Cardiac fibroblast (primary cell): Measurements from ENCODE around the gene SMC2.

Source experiments
- DNase-seq, 2 donors: peaks; one replicate each; pipeline versions ENCODE4 v3.0.0 to v3.0.0-alpha.2; 2010; ENCODE audit warnings: low read depth in 2 of 2
- H3K4me3 ChIP-seq, 2 donors: replicated peaks in 1 of 2; 1 replicate in 1 of 2; 2 replicates in 1 of 2; pipeline ENCODE4 v1.5.1; 2011; ENCODE audit warnings: low read depth in 2 of 2, low read length in 2 of 2, mild to moderate bottlenecking in 2 of 2, moderate library complexity in 1 of 2
- TF ChIP-seq, protein P1 (sequence below): IDR thresholded peaks from one replicate; pipeline ENCODE4 v1.5.1; 2011; ENCODE audit warnings: low read depth, mild to moderate bottlenecking, low read length, inconsistent platforms

SMC2 gene

DNA sequence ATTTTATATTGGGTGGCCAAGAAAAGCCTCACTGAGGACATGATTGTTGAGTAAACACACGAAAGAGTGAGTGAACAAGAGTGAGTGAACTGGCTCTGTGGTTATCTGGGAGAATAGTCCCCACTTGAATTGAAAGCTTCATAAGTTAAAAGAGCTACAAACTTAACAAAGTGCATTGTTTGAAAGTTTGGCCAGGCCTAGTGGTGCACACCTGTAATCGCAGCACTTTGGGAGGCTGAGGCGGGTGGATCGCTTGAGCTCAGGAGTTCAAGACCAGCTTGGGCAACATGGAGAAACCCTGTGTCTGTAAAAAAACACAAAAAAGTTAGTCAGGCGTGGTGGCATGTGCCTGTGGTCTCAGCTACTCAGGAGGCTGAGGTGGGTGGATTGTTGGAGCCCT, 26.9 kb downstream of the SMC2 start:
- no peak for DNase-seq
- H3K4me3 ChIP-seq: no peak overlapping the region
- TF ChIP-seq, protein P1, sequence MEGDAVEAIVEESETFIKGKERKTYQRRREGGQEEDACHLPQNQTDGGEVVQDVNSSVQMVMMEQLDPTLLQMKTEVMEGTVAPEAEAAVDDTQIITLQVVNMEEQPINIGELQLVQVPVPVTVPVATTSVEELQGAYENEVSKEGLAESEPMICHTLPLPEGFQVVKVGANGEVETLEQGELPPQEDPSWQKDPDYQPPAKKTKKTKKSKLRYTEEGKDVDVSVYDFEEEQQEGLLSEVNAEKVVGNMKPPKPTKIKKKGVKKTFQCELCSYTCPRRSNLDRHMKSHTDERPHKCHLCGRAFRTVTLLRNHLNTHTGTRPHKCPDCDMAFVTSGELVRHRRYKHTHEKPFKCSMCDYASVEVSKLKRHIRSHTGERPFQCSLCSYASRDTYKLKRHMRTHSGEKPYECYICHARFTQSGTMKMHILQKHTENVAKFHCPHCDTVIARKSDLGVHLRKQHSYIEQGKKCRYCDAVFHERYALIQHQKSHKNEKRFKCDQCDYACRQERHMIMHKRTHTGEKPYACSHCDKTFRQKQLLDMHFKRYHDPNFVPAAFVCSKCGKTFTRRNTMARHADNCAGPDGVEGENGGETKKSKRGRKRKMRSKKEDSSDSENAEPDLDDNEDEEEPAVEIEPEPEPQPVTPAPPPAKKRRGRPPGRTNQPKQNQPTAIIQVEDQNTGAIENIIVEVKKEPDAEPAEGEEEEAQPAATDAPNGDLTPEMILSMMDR: no peak

DNA sequence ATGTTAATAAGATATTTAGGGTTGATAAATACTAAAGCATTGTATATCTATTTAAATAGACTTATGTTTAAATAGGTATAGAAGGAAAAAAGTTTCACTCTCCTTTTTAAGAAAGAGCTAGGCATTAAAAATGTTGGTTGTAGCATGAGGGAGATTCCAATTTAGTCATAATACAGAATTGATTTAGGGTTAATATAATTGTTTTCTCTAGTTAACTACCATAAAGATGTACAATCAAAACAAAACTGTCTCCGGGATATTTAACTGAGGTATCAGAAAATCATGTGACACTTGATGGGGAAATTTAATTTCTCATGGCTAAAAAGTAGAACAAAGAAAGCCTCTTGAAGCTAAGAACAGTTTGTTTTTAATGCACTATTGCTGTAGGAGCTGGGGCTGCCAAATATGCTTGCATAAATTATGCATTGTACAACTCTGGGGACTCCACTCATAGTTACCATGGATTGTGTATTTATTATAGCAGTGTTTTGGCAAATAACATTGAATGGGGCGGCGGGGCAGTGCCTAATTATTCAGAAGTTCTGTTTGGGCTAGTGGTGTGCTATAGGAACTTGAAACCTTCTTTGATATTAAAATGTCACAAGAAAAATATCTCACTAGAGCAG, 44.2 kb downstream of the SMC2 start:
- TF ChIP-seq, protein P1: no peak
- no peak for DNase-seq
- H3K4me3 ChIP-seq: no peak overlapping the region

DNA sequence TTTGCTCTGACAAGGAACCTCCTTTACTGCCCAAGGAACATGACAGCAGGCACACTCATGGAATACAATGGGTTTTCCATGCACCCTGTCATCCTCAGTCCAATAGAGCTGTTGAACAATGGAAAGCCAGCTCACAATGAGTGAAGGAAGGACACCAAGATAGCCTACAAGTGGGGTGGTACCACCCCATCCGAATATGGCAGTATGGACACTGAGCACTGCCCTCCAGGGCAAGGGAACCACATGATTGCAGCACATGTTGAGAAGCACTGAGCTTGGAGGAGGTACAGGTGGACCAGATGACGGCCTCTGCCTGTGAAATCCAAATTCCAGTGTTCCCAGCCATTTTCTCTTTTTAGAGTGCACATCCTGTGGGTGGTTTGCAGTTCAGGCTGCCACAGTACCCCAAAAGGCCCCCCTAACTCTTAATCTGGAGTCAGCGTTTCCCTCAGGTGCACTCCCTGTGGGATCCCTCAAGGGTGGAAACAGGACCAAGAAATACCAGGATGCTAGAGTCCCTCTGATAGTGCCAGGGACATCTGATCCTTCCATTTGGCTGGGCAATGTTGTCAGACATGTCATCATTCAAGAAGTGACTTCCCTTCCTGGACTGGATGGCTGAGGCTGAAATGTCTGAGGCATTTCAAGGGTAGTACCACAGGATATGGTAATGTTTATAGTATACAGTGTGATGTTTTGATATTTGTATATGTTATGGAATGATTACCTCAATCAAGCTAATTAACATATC, 48.9 kb downstream of the SMC2 start:
- TF ChIP-seq, protein P1: no peak
- DNase-seq: no peak
- H3K4me3 ChIP-seq: no peak overlapping the region

DNA sequence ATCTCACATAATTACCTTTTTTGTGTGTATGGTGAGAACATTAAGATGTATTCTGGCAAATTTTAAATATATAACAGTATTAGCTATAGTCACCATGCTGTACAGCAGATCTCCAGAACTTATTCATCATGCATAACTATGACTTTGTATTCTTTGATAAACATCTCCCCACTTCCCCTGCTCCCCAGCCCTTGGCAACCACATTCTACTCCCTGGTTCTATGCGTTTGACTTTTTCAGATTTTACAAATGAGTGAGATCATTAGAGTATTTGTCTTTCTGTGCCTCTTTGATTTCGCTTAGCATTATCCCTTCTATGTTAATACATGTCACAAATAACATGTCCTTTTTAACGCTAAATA, 49.4 kb downstream of the SMC2 start:
- TF ChIP-seq, protein P1: no peak
- DNase-seq: no peak
- H3K4me3 ChIP-seq: no peak overlapping the region

DNA sequence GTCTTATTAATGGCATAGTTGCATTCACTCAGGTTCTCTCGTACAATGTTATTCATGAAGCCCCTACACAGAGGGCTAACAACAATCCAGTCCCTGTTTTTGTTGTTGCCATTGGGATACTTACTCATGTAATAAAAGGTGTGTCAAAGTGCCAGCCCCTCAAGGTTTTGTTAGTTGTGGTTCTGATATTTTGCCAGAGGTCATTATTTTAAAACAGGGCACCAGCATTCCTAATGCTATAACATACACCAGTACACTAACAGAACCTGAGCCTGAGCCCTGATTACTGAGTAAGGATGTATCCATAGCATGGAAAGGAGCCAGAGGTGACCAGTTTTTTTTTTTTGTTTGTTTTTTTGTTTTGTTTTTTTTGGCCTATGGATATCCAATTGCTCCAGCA, 50.2 kb downstream of the SMC2 start:
- no peak overlapping the region for H3K4me3 ChIP-seq
- TF ChIP-seq, protein P1: no peak
- DNase-seq: peak in 1 of 2 donors; percentile 17

DNA sequence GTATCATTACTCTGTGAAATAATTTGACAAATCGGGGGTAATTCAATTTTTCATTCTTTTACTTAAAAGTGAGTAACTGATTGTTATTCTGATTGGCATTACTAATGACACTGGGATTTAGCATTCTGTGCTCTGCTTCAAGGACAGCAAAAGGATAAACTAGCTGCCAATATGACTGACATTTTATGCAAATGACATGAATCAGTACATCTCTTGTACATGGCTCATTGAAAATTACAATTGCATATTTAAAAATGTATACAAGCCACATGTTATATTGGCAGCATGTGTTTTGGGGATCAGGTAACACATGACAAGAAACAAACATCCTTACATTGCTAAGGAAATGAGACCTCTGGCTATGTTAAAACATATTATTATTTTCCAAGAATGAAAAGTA, 79.0 kb downstream of the SMC2 start:
- no peak overlapping the region for H3K4me3 ChIP-seq
- TF ChIP-seq, protein P1: no peak
- DNase-seq: no peak
